PFSK-1 (cell line): ENCODE measurements around the gene PRDM16.

ENCODE experiments used
- FOXP2 ChIP-seq: optimal IDR thresholded peaks from 2 replicates; pipeline ENCODE3; 2011; ENCODE audit warnings: borderline replicate concordance, control low read depth, inconsistent platforms; ENCODE audit not compliant: insufficient read depth; ENCODE audit errors: extremely low read length, extremely low read depth
- POLR2AphosphoS5 ChIP-seq: IDR thresholded peaks from 2 replicates; pipeline ENCODE4 v1.6.1; 2012; ENCODE audit warnings: low read depth, mild to moderate bottlenecking, control low read depth, low read length, moderate library complexity
- REST ChIP-seq, 2 experiments: IDR thresholded peaks; 2 replicates each; pipeline versions ENCODE4 v1.6.1 to v1.8.0; 2011 to 2012; ENCODE audit warnings: low read depth in 2 of 2, low read length in 2 of 2, control low read depth in 1 of 2, inconsistent platforms in 1 of 2, mild to moderate bottlenecking in 1 of 2, moderate library complexity in 1 of 2; ENCODE audit not compliant: insufficient read depth in 1 of 2
- SIN3A ChIP-seq: IDR thresholded peaks from 2 replicates; pipeline ENCODE4 v1.6.1; 2012; ENCODE audit warnings: mild to moderate bottlenecking, low read length, moderate library complexity, borderline replicate concordance; ENCODE audit not compliant: insufficient read depth
- TAF1 ChIP-seq: IDR thresholded peaks from 2 replicates; pipeline ENCODE4 v1.6.1; 2012; ENCODE audit warnings: low read length, control low read depth, borderline replicate concordance; ENCODE audit not compliant: insufficient read depth

PRDM16 gene

GRCh38 chr1:3148171-3148570, 79.2 kb downstream of the PRDM16 start:
- TF ChIP-seq REST (IDR thresholded peaks at IDR 0.05; ENCODE audit: insufficient read depth in 1 of 2, low read depth in 2 of 2, low read length in 2 of 2) (no peak), POLR2AphosphoS5 (no peak), SIN3A (no peak), TAF1 (no peak)

- TF ChIP-seq REST (IDR thresholded peaks at IDR 0.05; ENCODE audit: insufficient read depth in 1 of 2, low read depth in 2 of 2, low read length in 2 of 2) (no peak), POLR2AphosphoS5 (no peak), FOXP2 (no peak)
Measured at GRCh38 chr1:3149277-3149676, 80.3 kb downstream of the PRDM16 start.

- TF ChIP-seq FOXP2 (no peak), POLR2AphosphoS5 (no peak), TAF1 (no peak), REST (IDR thresholded peaks at IDR 0.05; ENCODE audit: insufficient read depth in 1 of 2, low read depth in 2 of 2, low read length in 2 of 2) (no peak)
Measured at GRCh38 chr1:3151456-3151855, 82.5 kb downstream of the PRDM16 start.

GRCh38 chr1:3152143-3152542, 83.1 kb downstream of the PRDM16 start:
- TF ChIP-seq SIN3A: no peak

- TF ChIP-seq FOXP2 (no peak), POLR2AphosphoS5 (no peak), SIN3A (no peak), REST (IDR thresholded peaks at IDR 0.05; ENCODE audit: insufficient read depth in 1 of 2, low read depth in 2 of 2, low read length in 2 of 2) (no peak), TAF1 (no peak)
Measured at GRCh38 chr1:3153197-3153596, 84.2 kb downstream of the PRDM16 start.
